Right lobe of liver (tissue), 6 donors: ENCODE data around the gene FANCC. TPM values are rescaled to one million over a fixed set of nuclear protein-coding genes. Genes with fewer than 3 reads are reported as not detected.
A peak's percentile ranks its signal among the peaks of the same experiment; 100 is the strongest.

ENCODE experiments used
- ATAC-seq, 4 donors: fragments of 200-7000 bp; cut with Tn5 transposase; one replicate each; pipeline ENCODE4 v1.9.1; 2020; ENCODE audit warnings: mild to moderate bottlenecking in 4 of 4, moderate library complexity in 4 of 4
- DNase-seq, 3 donors: peaks; one replicate each; pipeline ENCODE4 v3.0.0-alpha.2; 2020
- H3K27ac ChIP-seq, 3 donors: fragments of 200-600 bp; one replicate each; pipeline ENCODE4 v1.8.0; 2022
- H3K27me3 ChIP-seq, 2 donors: fragments of 200-600 bp; one replicate each; pipeline ENCODE4 v1.8.0; 2022
- H3K36me3 ChIP-seq, 4 donors: fragments of 200-600 bp; sonication (generic) in 1 of 4; one replicate each; pipeline versions ENCODE4 v1.5.1 to v1.8.0; 2017 to 2022; ENCODE audit warnings: control low read depth in 1 of 4
- H3K4me1 ChIP-seq, 4 donors: fragments of 200-600 bp; sonication (generic) in 1 of 4; one replicate each; pipeline versions ENCODE4 v1.5.1 to v1.8.0; 2017 to 2022; ENCODE audit warnings: control low read depth in 1 of 4
- H3K4me3 ChIP-seq, 3 donors: fragments of 200-600 bp; one replicate each; pipeline ENCODE4 v1.8.0; 2022
- H3K9me3 ChIP-seq, 4 donors: fragments of 200-600 bp; sonication (generic) in 1 of 4; one replicate each; pipeline versions ENCODE4 v1.5.1 to v1.8.0; 2017 to 2022; ENCODE audit warnings: control low read depth in 1 of 4
- POLR2A ChIP-seq: fragments of 450-650 bp; IDR thresholded peaks from one replicate; pipeline ENCODE4 v1.6.1; 2017; ENCODE audit warnings: antibody characterized with exemption, mild to moderate bottlenecking
- WGBS: methylation state at CpG from one replicate; pipeline ENCODE4 v1.1.6; 2018; ENCODE audit warnings: low coverage, low lambda C conversion rate; ENCODE audit not compliant: insufficient coverage; ENCODE audit errors: missing lambda C conversion rate; 5-methylcytosine and 5-hydroxymethylcytosine counted together
- intact Hi-C, 2 donors: fragments of 100-400 bp; cut with DNase I; formaldehyde crosslinking; loops; one replicate each; pipeline versions ENCODE4 v1.11.2 to v1.14.1; 2022
- total RNA-seq, 6 experiments: library from RNA; depleted of rRNA in 2 of 6; stranded (reverse); fragments of >200 nt in 2 of 6; fragmentation: NEBNext Ultra II Directional in 3 of 6; extraction: Animal tissue kit (Norgen Biotek cat#: 25700) in 3 of 6; gene quantifications; one replicate each; pipeline versions ENCODE4 v1.1.0 to v1.2.4, GENCODE V29; 2016 to 2023
- TF ChIP-seq, protein P1 (sequence below), 4 donors: fragments of 200-600 bp in 3 of 4; fragments of 450-650 bp in 1 of 4; IDR thresholded peaks; one replicate each; pipeline versions ENCODE4 v1.5.1 to v1.8.0; 2016 to 2022; ENCODE audit warnings: antibody characterized with exemption in 4 of 4, mild to moderate bottlenecking in 2 of 4
- donor health status: DM: no; HTN: yes; CAD: no.
- donor health status: DM: no; HTN: no; CAD: no.
- donor health status: DM: no; HTN: no; CAD: no.
- donor health status: DM: no; HTN: yes; CAD: no.
- donor health status: DM: no; HTN: yes; CAD: no.

The FANCC gene
- total RNA-seq, 6 experiments from 2014 or later, result 8.1 to 27.9 (median 13.2) TPM

DNA sequence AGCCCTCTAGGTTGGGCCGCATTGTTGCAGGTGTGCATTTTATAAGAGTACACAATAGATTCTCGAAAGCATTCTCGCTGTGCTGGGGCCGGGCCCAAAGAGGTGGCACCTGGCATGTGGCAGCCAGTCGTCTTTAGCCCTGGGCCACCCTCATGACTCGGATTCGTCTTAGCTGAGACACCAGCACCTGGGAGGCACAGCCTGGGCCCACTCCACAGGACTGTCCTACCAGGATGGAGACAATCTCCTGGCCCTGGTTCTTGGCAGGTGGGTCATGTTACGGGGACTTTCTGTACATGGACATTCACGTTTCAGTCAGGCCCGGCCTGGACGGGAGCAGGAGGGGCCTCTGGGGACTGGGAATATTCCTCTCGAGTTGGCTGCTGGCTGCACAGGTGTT lies 212.5 kb downstream of the FANCC start:
- TF ChIP-seq POLR2A, result no peak
- TF ChIP-seq, protein P1, sequence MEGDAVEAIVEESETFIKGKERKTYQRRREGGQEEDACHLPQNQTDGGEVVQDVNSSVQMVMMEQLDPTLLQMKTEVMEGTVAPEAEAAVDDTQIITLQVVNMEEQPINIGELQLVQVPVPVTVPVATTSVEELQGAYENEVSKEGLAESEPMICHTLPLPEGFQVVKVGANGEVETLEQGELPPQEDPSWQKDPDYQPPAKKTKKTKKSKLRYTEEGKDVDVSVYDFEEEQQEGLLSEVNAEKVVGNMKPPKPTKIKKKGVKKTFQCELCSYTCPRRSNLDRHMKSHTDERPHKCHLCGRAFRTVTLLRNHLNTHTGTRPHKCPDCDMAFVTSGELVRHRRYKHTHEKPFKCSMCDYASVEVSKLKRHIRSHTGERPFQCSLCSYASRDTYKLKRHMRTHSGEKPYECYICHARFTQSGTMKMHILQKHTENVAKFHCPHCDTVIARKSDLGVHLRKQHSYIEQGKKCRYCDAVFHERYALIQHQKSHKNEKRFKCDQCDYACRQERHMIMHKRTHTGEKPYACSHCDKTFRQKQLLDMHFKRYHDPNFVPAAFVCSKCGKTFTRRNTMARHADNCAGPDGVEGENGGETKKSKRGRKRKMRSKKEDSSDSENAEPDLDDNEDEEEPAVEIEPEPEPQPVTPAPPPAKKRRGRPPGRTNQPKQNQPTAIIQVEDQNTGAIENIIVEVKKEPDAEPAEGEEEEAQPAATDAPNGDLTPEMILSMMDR (IDR thresholded peaks at IDR 0.05), result no peak
- no peak overlapping the region for H3K4me3 ChIP-seq
- ATAC-seq, result no peak
- no peaks in the 10 kb centered on the region for H3K4me1 ChIP-seq
- H3K36me3 ChIP-seq, result peaks cover 0 to 25% (median 0%) of the 10 kb centered on the region in 4 donors
- H3K27ac ChIP-seq, result no peak overlapping the region
- intact Hi-C loops, result no loop called here
- H3K9me3 ChIP-seq, result no peaks in the 10 kb centered on the region
- no peaks in the 10 kb centered on the region for H3K27me3 ChIP-seq
- no peak for DNase-seq
- 86% methylated on average over 10 of the region's 12 CpGs for WGBS

DNA sequence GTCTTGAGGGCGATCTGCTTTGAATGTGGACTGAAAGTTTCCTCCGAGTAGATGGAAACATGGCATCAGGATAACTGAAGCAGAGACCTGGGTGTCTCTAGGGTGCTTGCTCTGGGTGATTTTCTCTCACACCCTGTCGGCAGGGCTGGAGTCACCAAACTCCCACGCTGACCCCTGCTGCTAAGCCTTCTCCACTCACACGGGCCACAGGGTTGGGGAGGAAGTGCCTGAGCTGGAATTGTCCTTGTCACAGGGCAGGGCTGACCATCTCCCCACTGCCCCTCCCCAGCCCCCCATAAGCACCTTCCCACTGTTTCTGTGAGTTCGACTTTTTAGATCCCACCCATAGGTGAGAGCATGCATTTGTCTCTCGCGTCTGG lies 212.9 kb downstream of the FANCC start:
- Histone ChIP-seq H3K27ac (no peak overlapping the region), H3K9me3 (no peaks in the 10 kb centered on the region), H3K27me3 (no peaks in the 10 kb centered on the region), H3K4me3 (no peak overlapping the region), H3K4me1 (no peaks in the 10 kb centered on the region), H3K36me3 (peaks cover 0 to 27% (median 0%) of the 10 kb centered on the region in 4 donors)
- TF ChIP-seq, protein P1 (IDR thresholded peaks at IDR 0.05), result no peak
- no peak for TF ChIP-seq POLR2A
- intact Hi-C loops, result no loop called here
- WGBS, result 88% methylated on average over 4 of the region's 8 CpGs
- peak in 2 of 4 donors; percentile 2 to 3 for ATAC-seq
- DNase-seq, result no peak

DNA sequence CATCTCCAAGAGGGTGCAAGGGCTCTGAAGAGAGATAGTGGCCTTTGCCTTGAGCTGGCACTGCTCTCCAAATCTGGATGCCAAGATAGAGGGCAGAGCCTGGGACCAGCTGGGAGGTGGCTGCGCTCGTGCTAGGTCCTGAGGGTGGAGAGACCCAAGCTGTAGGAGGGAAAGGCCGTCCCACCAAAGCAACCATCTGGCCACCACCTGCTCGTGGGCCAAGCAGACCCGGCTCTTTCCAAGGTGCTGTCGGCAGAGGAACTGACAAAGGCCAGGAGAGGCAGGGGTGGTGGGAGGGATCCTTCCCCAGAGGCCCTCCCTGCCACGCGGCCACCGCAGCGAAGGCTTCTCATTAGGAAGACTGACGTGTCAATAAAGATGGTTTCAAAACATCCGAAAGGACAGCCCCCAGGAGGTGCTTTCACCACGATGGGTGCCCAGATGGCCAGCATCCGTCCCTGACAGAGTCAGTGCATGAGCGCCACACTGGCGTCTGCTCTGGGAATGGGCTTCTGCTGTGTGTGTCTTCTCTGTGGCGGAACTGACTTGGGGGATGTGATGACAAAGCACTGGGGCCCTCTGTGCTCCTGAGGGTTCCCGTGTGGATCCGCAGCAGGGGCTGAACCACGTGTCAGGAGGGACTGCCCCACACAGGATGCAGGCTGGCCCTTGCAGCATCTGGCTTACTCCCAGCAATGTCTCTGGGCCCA lies 213.5 kb downstream of the FANCC start:
- 77% methylated on average over 5 of the region's 20 CpGs for WGBS
- TF ChIP-seq, protein P1 (IDR thresholded peaks at IDR 0.05), result no peak
- TF ChIP-seq POLR2A, result no peak
- H3K27ac ChIP-seq, result no peak overlapping the region
- ATAC-seq (peak in 2 of 4 donors; percentile 4 to 11), DNase-seq (no peak)
- H3K27me3 ChIP-seq, result no peaks in the 10 kb centered on the region
- H3K4me3 ChIP-seq, result no peak overlapping the region
- peaks cover 0 to 27% (median 0%) of the 10 kb centered on the region in 4 donors for H3K36me3 ChIP-seq
- H3K4me1 ChIP-seq, result no peaks in the 10 kb centered on the region
- no peaks in the 10 kb centered on the region for H3K9me3 ChIP-seq
- intact Hi-C loops, result no loop called here

DNA sequence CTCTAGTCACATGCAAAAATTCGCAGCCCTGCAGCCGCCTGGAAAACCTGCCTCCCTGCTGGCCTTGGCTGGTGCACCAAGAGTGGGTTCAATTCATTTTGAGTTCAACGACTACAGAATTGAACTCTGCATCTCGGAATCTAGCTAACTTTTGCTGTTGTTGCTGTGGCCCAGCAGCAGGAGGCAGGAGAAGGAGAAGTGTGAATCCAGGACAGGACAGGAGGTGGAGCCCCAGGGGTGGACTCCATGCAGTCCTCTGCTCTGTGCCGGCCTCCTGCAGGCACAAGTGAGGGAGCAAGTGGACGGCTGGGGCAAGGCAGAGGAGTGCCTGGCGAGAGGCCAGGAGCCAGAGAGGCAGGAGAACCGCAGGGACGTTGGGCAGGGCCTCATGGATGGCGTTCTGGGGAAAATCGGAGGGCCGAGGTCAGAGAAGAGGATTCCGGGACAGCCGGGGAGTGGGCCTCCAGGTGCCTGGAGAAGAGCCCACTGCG lies 214.2 kb downstream of the FANCC start:
- ATAC-seq, result peak; percentile 8 to 31 (median 17)
- TF ChIP-seq POLR2A, result no peak
- TF ChIP-seq, protein P1 (IDR thresholded peaks at IDR 0.05), result no peak
- Histone ChIP-seq H3K4me1 (no peaks in the 10 kb centered on the region), H3K27ac (no peak overlapping the region), H3K36me3 (peaks cover 0 to 27% (median 0%) of the 10 kb centered on the region in 4 donors), H3K4me3 (no peak overlapping the region), H3K9me3 (no peaks in the 10 kb centered on the region), H3K27me3 (no peaks in the 10 kb centered on the region)
- 60% methylated on average over 10 of the region's 15 CpGs for WGBS
- DNase-seq, result no peak
- intact Hi-C loops, result no loop called here
